ENCODE results near the gene SPATA13. TPM values are rescaled to one million over a fixed set of nuclear protein-coding genes. Genes with fewer than 3 reads are reported as not detected.

Gene SPATA13
- total RNA-seq, 2 donors from 2014 or later = 19.4 to 24.8 TPM

GRCh38 chr13:24282256-24282655 is 121.7 kb downstream of the SPATA13 start:
- peaks cover 18% of the 10 kb centered on the region for H3K36me3 Mint-ChIP-seq (ENCODE audit: low read depth)
- no peak overlapping the region for H3K27ac ChIP-seq (ENCODE audit: low read depth, low read length)
- 90 to 100% methylated on average over 1 to 4 of the region's 4 CpGs for WGBS, 2 experiments (ENCODE audit: insufficient coverage in 1 of 2, insufficient read length in 1 of 2)

GRCh38 chr13:24284889-24285565 is 124.5 kb downstream of the SPATA13 start:
- Histone ChIP-seq H3K4me3 (ENCODE audit: low read length) (no peak overlapping the region), H3K4me1 (ENCODE audit: control insufficient read depth, insufficient read depth, low read length) (no peaks in the 10 kb centered on the region), H3K36me3 (ENCODE audit: control insufficient read depth, insufficient read depth, low read length) (no peaks in the 10 kb centered on the region), H3K9me3 (ENCODE audit: control insufficient read depth, low read length) (no peaks in the 10 kb centered on the region), H3K9ac (ENCODE audit: extremely low read depth, low read length, poor library complexity, severe bottlenecking) (no peak overlapping the region), H3K27me3 (ENCODE audit: control insufficient read depth, insufficient read depth, low read length, poor library complexity, severe bottlenecking) (no peaks in the 10 kb centered on the region), H3K27ac (ENCODE audit: low read depth, low read length) (no peak overlapping the region)
- Mint-ChIP-seq H3K27me3 (ENCODE audit: insufficient read depth) (no peaks in the 10 kb centered on the region), H3K4me1 (no peaks in the 10 kb centered on the region), H3K36me3 (ENCODE audit: low read depth) (peaks cover 29% of the 10 kb centered on the region), H3K27ac (no peak overlapping the region), H3K4me3 (no peak overlapping the region), H3K9me3 (no peaks in the 10 kb centered on the region)
- no peak for TF ChIP-seq CTCF (conservative IDR thresholded peaks at IDR 0.05)
- 93 to 95% methylated on average over 10 of the region's 10 CpGs for WGBS, 2 experiments (ENCODE audit: insufficient coverage in 1 of 2, insufficient read length in 1 of 2)
- DNase-seq = peak; percentile 9

More at GRCh38 chr13:24282256-24282655, 121.7 kb downstream of the SPATA13 start:
- H3K27me3 ChIP-seq (ENCODE audit: control insufficient read depth, insufficient read depth, low read length, poor library complexity, severe bottlenecking) = no peaks in the 10 kb centered on the region
- no peak overlapping the region for H3K4me3 ChIP-seq (ENCODE audit: low read length)
- TF ChIP-seq CTCF (conservative IDR thresholded peaks at IDR 0.05) = no peak
- no peaks in the 10 kb centered on the region for H3K4me1 ChIP-seq (ENCODE audit: control insufficient read depth, insufficient read depth, low read length)
- H3K27me3 Mint-ChIP-seq (ENCODE audit: insufficient read depth) = no peaks in the 10 kb centered on the region
- H3K27ac Mint-ChIP-seq = no peak overlapping the region
- H3K9ac ChIP-seq (ENCODE audit: extremely low read depth, low read length, poor library complexity, severe bottlenecking) = no peak overlapping the region
- no peaks in the 10 kb centered on the region for H3K4me1 Mint-ChIP-seq
- H3K9me3 ChIP-seq (ENCODE audit: control insufficient read depth, low read length) = no peaks in the 10 kb centered on the region
- H3K4me3 Mint-ChIP-seq = no peak overlapping the region
- peak; percentile 20 for DNase-seq
- H3K36me3 ChIP-seq (ENCODE audit: control insufficient read depth, insufficient read depth, low read length) = no peaks in the 10 kb centered on the region
- H3K9me3 Mint-ChIP-seq = no peaks in the 10 kb centered on the region

- Histone ChIP-seq H3K27ac (ENCODE audit: low read depth, low read length) (no peak overlapping the region), H3K27me3 (ENCODE audit: control insufficient read depth, insufficient read depth, low read length, poor library complexity, severe bottlenecking) (no peaks in the 10 kb centered on the region), H3K9me3 (ENCODE audit: control insufficient read depth, low read length) (no peaks in the 10 kb centered on the region), H3K36me3 (ENCODE audit: control insufficient read depth, insufficient read depth, low read length) (no peaks in the 10 kb centered on the region), H3K4me3 (ENCODE audit: low read length) (no peak overlapping the region), H3K9ac (ENCODE audit: extremely low read depth, low read length, poor library complexity, severe bottlenecking) (no peak overlapping the region), H3K4me1 (ENCODE audit: control insufficient read depth, insufficient read depth, low read length) (no peaks in the 10 kb centered on the region)
- Mint-ChIP-seq H3K27me3 (ENCODE audit: insufficient read depth) (no peaks in the 10 kb centered on the region), H3K27ac (no peak overlapping the region), H3K36me3 (ENCODE audit: low read depth) (peaks cover 40% of the 10 kb centered on the region), H3K9me3 (no peaks in the 10 kb centered on the region), H3K4me1 (no peaks in the 10 kb centered on the region), H3K4me3 (no peak overlapping the region)
- WGBS, 2 experiments (ENCODE audit: insufficient coverage in 1 of 2, insufficient read length in 1 of 2) = 94 to 96% methylated on average over 10 to 11 of the region's 11 CpGs
- TF ChIP-seq CTCF (conservative IDR thresholded peaks at IDR 0.05) = no peak
- DNase-seq = peak; percentile 33
Observed at GRCh38 chr13:24286624-24287023, 126.1 kb downstream of the SPATA13 start.

Data from endodermal cell (in vitro differentiated cells).